Measurements from ENCODE around the gene MXRA8.
"Not testable (repeated sequence)": the region's sequence is repeated elsewhere in the genome, so short reads cannot be mapped to it uniquely, and the experiment has no call there.

DNA sequence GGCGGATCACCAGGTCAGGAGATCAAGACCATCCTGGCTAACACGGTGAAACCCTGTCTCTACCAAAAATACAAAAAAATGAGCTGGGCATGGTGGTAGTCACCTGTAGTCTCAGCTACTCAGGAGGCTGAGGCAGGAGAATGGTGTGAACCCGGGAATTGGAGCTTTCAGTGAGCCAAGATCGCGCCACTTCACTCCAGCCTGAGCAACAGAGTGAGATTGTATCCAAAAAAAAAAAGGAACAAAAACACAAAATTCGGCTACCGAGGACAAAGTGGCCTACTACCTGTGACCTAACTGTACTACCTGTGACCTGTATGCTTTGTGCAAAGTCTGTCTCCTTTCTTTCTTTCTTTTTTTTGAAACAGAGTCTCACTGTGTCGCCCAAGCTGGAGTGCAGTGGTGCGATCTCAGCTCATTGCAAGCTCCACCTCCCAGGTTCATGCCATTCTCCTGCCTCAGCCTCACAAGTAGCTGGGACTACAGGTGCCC lies 44.6 kb upstream of the MXRA8 start:
- TF ChIP-seq, protein P1, sequence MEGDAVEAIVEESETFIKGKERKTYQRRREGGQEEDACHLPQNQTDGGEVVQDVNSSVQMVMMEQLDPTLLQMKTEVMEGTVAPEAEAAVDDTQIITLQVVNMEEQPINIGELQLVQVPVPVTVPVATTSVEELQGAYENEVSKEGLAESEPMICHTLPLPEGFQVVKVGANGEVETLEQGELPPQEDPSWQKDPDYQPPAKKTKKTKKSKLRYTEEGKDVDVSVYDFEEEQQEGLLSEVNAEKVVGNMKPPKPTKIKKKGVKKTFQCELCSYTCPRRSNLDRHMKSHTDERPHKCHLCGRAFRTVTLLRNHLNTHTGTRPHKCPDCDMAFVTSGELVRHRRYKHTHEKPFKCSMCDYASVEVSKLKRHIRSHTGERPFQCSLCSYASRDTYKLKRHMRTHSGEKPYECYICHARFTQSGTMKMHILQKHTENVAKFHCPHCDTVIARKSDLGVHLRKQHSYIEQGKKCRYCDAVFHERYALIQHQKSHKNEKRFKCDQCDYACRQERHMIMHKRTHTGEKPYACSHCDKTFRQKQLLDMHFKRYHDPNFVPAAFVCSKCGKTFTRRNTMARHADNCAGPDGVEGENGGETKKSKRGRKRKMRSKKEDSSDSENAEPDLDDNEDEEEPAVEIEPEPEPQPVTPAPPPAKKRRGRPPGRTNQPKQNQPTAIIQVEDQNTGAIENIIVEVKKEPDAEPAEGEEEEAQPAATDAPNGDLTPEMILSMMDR (IDR thresholded peaks at IDR 0.05; ENCODE audit: extremely low read depth in 1 of 2, insufficient read depth in 1 of 2, low read depth in 1 of 2, low read length in 2 of 2): not testable (repeated sequence)
- not testable (repeated sequence) for TF ChIP-seq JUN (IDR thresholded peaks at IDR 0.05; ENCODE audit: borderline replicate concordance, insufficient read depth, insufficient read length, low read depth); POLR2A (IDR thresholded peaks at IDR 0.05; ENCODE audit: low read depth, low read length); EZH2 (IDR thresholded peaks at IDR 0.05; ENCODE audit: borderline replicate concordance, low read depth, low read length, severe bottlenecking); MYC (IDR thresholded peaks at IDR 0.05; ENCODE audit: low read depth, low read length); POLR2AphosphoS5 (IDR thresholded peaks at IDR 0.05; ENCODE audit: insufficient read depth, low read depth, low read length); FOS (IDR thresholded peaks at IDR 0.05; ENCODE audit: borderline replicate concordance, insufficient read depth, low read length); GATA2 (IDR thresholded peaks at IDR 0.05; ENCODE audit: insufficient read depth, insufficient read length, low read depth, low read length)
- TF ChIP-seq, protein P2, sequence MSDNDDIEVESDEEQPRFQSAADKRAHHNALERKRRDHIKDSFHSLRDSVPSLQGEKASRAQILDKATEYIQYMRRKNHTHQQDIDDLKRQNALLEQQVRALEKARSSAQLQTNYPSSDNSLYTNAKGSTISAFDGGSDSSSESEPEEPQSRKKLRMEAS (IDR thresholded peaks at IDR 0.05; ENCODE audit: insufficient read depth, insufficient read length): not testable (repeated sequence)

Data from endothelial cell of umbilical vein (primary cell).